Right lobe of liver (tissue), 4 donors: Measurements from ENCODE around the gene YY2.

Source experiments
- CTCF ChIP-seq, 4 donors: fragments of 200-600 bp in 3 of 4; fragments of 450-650 bp in 1 of 4; IDR thresholded peaks; one replicate each; pipeline versions ENCODE4 v1.5.1 to v1.8.0; 2016 to 2022; ENCODE audit warnings: antibody characterized with exemption in 4 of 4, mild to moderate bottlenecking in 2 of 4
- POLR2A ChIP-seq: fragments of 450-650 bp; IDR thresholded peaks from one replicate; pipeline ENCODE4 v1.6.1; 2017; ENCODE audit warnings: antibody characterized with exemption, mild to moderate bottlenecking
- donor health status: DM: no; HTN: no; CAD: no.
- donor health status: DM: no; HTN: no; CAD: no.
- donor health status: DM: no; HTN: yes; CAD: no.

DNA sequence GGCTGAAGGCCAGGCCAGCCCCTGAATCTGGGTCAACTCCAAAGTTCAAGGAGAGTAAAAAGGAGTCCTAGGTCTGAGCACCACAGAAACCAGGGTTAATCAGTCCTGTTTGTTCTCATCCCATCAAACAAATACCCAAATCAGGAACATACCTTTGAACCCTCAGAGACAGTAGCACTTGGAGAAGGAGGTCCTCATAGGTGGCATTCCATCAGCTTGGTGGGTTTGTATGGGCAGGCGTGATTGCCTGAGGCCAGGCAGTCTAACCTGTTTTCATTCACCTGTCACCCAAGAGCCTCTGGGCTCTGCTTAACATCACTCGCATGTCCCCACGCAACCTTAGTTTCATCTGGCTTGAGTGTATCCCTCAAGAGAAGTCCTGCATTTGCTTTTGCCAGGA, 33.9 kb upstream of the YY2 start:
- TF ChIP-seq CTCF (IDR thresholded peaks at IDR 0.05) (no peak), POLR2A (no peak)
